Caco-2 (cell line): ENCODE data around the gene CHML. TPM values are rescaled to one million over a fixed set of nuclear protein-coding genes. Genes with fewer than 3 reads are reported as not detected.

Experiments
- BruUV-seq: library from RNA; stranded (reverse); fragments of 400-500 nt; replicated peaks from 2 replicates; lab custom pipeline; 2021; lab: Mats Ljungman, UMichigan
- CTCF ChIA-PET: fragments of 300-600 bp; sonication (Branson Sonifier 250); formaldehyde crosslinking; loops from one replicate; lab custom pipeline; 2022; ENCODE audit warnings: antibody characterized with exemption; lab: Charles Lee
- POLR2A ChIA-PET: fragments of 300-600 bp; sonication (Branson Sonifier 250); formaldehyde crosslinking; loops from one replicate; lab custom pipeline; 2022; ENCODE audit warnings: antibody characterized with exemption; lab: Charles Lee
- DNase-seq, 2 experiments: peaks; one replicate each; pipeline versions ENCODE4 v3.0.0 to v3.0.0-alpha.2; 2020 to 2022
- H3K27me3 ChIP-seq: replicated peaks from 2 replicates; pipeline ENCODE4 v1.6.0; 2011; ENCODE audit warnings: low read length; ENCODE audit not compliant: control insufficient read depth, insufficient read depth
- H3K36me3 ChIP-seq: 2 replicates; pipeline ENCODE4 v1.5.1; 2011; ENCODE audit warnings: low read length; ENCODE audit not compliant: control insufficient read depth, insufficient read depth
- H3K4me1 ChIP-seq: fragments of 250-450 bp; sonication (Bioruptor Pico); 2 replicates; pipeline ENCODE4 v1.5.1; 2020; ENCODE audit warnings: mild to moderate bottlenecking
- H3K4me3 ChIP-seq: 2 replicates; pipeline ENCODE4 v1.5.1; 2011; ENCODE audit warnings: low read depth, mild to moderate bottlenecking, control low read depth, low read length
- H3K9me3 ChIP-seq: fragments of 250-450 bp; sonication (Bioruptor Pico); 2 replicates; pipeline ENCODE4 v1.5.1; 2020; ENCODE audit warnings: mild to moderate bottlenecking, moderate library complexity
- H3K27ac Mint-ChIP-seq: one replicate; pipeline ENCODE4 v1.8.0; 2022; ENCODE audit warnings: mixed read lengths; ENCODE audit not compliant: unreplicated experiment
- H3K27me3 Mint-ChIP-seq: one replicate; pipeline ENCODE4 v1.8.0; 2022; ENCODE audit warnings: mixed read lengths; ENCODE audit not compliant: insufficient read depth, unreplicated experiment
- H3K36me3 Mint-ChIP-seq: one replicate; pipeline ENCODE4 v1.8.0; 2022; ENCODE audit warnings: mild to moderate bottlenecking, mixed read lengths; ENCODE audit not compliant: insufficient read depth, unreplicated experiment
- H3K4me1 Mint-ChIP-seq: one replicate; pipeline ENCODE4 v1.8.0; 2022; ENCODE audit warnings: low read depth, mixed read lengths; ENCODE audit not compliant: unreplicated experiment
- H3K4me3 Mint-ChIP-seq: one replicate; pipeline ENCODE4 v1.8.0; 2022; ENCODE audit warnings: mild to moderate bottlenecking, moderate library complexity, mixed read lengths; ENCODE audit not compliant: unreplicated experiment
- H3K9me3 Mint-ChIP-seq: one replicate; pipeline ENCODE4 v1.8.0; 2022; ENCODE audit warnings: mixed read lengths; ENCODE audit not compliant: unreplicated experiment
- intact Hi-C: fragments of 100-400 bp; cut with micrococcal nuclease; formaldehyde crosslinking; loops from one replicate; pipeline ENCODE4 v1.10.0; 2022; ENCODE audit not compliant: unreplicated experiment
- total RNA-seq: library from RNA; stranded (reverse); gene quantifications from 2 replicates; pipeline ENCODE4 v1.2.3, GENCODE V29; 2022
- TF ChIP-seq, protein P1 (sequence below), 2 experiments: fragments of 200-600 bp in 1 of 2; IDR thresholded peaks; 1 replicate in 1 of 2; 2 replicates in 1 of 2; pipeline versions ENCODE4 v1.5.1 to v1.8.0; 2011 to 2022; ENCODE audit warnings: antibody characterized with exemption in 1 of 2, control low read depth in 1 of 2, inconsistent platforms in 1 of 2, low read depth in 1 of 2, low read length in 1 of 2, mild to moderate bottlenecking in 1 of 2, moderate library complexity in 1 of 2; ENCODE audit not compliant: insufficient read depth in 1 of 2, severe bottlenecking in 1 of 2, unreplicated experiment in 1 of 2

Gene CHML
- total RNA-seq, 1 experiment from 2014 or later, result 29.2 TPM

DNA sequence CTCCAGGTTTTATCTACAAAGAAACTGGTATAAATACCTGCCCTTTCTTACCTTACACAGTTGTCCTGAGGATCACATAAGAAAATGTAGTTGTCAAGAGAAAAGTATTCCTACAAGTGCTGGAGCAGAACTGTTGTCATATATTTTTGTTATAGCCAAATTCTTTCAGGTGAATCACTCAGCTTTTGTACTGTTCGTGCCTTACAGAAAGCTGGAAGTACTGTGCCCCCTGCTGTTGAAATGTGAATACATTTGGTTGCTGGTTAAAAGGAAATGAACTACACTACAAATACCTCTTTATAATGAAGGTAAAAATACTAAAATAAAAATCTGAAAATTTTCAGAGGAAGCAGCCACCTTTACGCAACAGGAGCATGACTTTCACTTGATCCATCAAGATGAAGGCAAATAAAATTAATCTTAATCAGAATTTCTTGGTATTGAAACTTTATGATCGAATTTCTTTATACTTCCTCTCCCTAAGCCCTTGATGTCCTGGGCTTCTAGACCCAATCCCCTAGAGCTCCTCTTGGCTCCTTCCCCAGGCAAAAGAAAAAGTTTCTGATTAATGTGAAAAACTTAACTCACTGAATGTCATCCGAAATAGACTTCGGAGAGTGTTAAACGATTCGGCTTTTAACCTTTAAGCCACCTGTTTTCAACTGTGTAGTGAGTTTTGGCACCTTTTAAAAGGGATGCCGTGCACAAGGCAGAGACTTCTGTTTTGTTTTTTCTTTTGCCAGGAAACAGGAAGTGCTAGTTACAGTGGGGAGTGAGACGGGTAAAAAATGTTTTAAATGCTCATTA, 12.5 kb downstream of the CHML start:
- no peaks in the 10 kb centered on the region for H3K9me3 Mint-ChIP-seq
- TF ChIP-seq, protein P1, sequence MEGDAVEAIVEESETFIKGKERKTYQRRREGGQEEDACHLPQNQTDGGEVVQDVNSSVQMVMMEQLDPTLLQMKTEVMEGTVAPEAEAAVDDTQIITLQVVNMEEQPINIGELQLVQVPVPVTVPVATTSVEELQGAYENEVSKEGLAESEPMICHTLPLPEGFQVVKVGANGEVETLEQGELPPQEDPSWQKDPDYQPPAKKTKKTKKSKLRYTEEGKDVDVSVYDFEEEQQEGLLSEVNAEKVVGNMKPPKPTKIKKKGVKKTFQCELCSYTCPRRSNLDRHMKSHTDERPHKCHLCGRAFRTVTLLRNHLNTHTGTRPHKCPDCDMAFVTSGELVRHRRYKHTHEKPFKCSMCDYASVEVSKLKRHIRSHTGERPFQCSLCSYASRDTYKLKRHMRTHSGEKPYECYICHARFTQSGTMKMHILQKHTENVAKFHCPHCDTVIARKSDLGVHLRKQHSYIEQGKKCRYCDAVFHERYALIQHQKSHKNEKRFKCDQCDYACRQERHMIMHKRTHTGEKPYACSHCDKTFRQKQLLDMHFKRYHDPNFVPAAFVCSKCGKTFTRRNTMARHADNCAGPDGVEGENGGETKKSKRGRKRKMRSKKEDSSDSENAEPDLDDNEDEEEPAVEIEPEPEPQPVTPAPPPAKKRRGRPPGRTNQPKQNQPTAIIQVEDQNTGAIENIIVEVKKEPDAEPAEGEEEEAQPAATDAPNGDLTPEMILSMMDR (IDR thresholded peaks at IDR 0.05; ENCODE audit: insufficient read depth in 1 of 2, low read depth in 1 of 2, low read length in 1 of 2, severe bottlenecking in 1 of 2, unreplicated experiment in 1 of 2), result peak; percentile 51 to 52

DNA sequence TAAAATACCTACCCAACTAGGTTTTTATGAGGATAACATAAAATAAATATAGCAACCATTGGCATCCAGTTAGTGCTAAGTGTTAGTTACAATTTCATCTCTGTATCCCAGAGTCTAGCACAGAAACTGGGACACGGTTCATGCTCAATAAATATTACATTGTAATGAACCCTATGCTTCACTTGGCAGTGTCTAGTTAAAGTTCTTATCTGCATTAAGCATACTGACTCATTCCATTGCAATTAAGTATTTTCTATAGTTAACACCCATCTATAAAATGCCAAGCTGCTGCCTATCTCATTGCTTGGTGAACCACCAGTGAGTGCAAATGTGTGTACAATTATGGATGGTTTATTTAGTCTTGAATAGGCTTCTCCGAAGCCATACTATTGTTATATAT, 15.2 kb downstream of the CHML start:
- no peaks in the 10 kb centered on the region for H3K27me3 ChIP-seq
- Mint-ChIP-seq H3K9me3 (no peaks in the 10 kb centered on the region), H3K27ac (no peak overlapping the region), H3K4me1 (no peaks in the 10 kb centered on the region), H3K27me3 (no peaks in the 10 kb centered on the region), H3K36me3 (peaks cover 16% of the 10 kb centered on the region), H3K4me3 (no peak overlapping the region)
- no peaks in the 10 kb centered on the region for H3K9me3 ChIP-seq
- no peak for DNase-seq
- H3K4me3 ChIP-seq, result no peak overlapping the region
- TF ChIP-seq, protein P1 (IDR thresholded peaks at IDR 0.05; ENCODE audit: insufficient read depth in 1 of 2, low read depth in 1 of 2, low read length in 1 of 2, severe bottlenecking in 1 of 2, unreplicated experiment in 1 of 2), result no peak
- BruUV-seq, result no TSS peak
- ChIA-PET POLR2A (no interaction called here), CTCF (interaction anchor here (0.7 kb wide), 1 partner anchor 12 kb away, joined by 3 read pairs; no protein-coding TSS in a partner anchor)
- no peaks in the 10 kb centered on the region for H3K4me1 ChIP-seq
- no peaks in the 10 kb centered on the region for H3K36me3 ChIP-seq
- intact Hi-C loops, result no loop called here

More for the DNA sequence above, 12.5 kb downstream of the CHML start:
- Histone ChIP-seq H3K27me3 (no peaks in the 10 kb centered on the region), H3K36me3 (no peaks in the 10 kb centered on the region), H3K4me1 (peaks cover 5% of the 10 kb centered on the region; the same call in 1 of the 2 replicates), H3K9me3 (no peaks in the 10 kb centered on the region), H3K4me3 (no peak overlapping the region)
- no TSS peak for BruUV-seq
- peaks cover 9% of the 10 kb centered on the region for H3K4me1 Mint-ChIP-seq
- peaks cover 23% of the 10 kb centered on the region for H3K36me3 Mint-ChIP-seq
- no peak overlapping the region for H3K4me3 Mint-ChIP-seq
- H3K27ac Mint-ChIP-seq, result no peak overlapping the region
- DNase-seq, result peak in 1 of 2 experiments; percentile 45
- CTCF ChIA-PET, result interaction anchor here (1.2 kb wide), 1 partner anchor 17 kb away, joined by 9 read pairs; no protein-coding TSS in a partner anchor
- H3K27me3 Mint-ChIP-seq, result no peaks in the 10 kb centered on the region
- POLR2A ChIA-PET, result no interaction called here
- intact Hi-C loops, result loop anchor here (1.0 kb wide), 2 partner anchors 16 to 96 kb away; no protein-coding TSS in a partner anchor

DNA sequence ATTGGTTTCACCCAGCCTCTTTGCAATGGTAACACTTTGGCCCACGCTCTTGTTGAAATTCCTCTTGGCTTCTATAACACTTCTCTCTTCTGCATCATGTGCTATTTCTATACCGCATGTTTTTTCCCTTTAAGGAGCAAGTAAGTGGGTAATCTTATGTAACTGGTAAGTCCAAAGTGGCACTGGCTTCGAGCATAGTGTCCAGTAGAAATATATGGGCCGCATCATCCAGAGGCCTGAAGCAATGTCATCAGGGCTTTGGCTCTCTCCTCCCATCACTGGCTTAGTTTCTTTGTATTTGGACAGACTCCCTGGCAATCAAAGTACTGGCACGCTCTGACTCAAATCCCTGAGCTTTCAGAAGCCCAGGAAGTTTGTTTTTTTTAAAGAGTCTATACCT, 17.5 kb downstream of the CHML start:
- Mint-ChIP-seq H3K4me3 (no peak overlapping the region), H3K36me3 (peaks cover 16% of the 10 kb centered on the region), H3K27me3 (no peaks in the 10 kb centered on the region), H3K4me1 (no peaks in the 10 kb centered on the region), H3K27ac (no peak overlapping the region), H3K9me3 (no peaks in the 10 kb centered on the region)
- ChIA-PET POLR2A (no interaction called here), CTCF (no interaction called here)
- Histone ChIP-seq H3K4me1 (no peaks in the 10 kb centered on the region), H3K4me3 (no peak overlapping the region), H3K27me3 (no peaks in the 10 kb centered on the region), H3K36me3 (no peaks in the 10 kb centered on the region), H3K9me3 (no peaks in the 10 kb centered on the region)
- TF ChIP-seq, protein P1 (IDR thresholded peaks at IDR 0.05; ENCODE audit: insufficient read depth in 1 of 2, low read depth in 1 of 2, low read length in 1 of 2, severe bottlenecking in 1 of 2, unreplicated experiment in 1 of 2), result no peak
- no peak for DNase-seq
- intact Hi-C loops, result no loop called here
- BruUV-seq, result no TSS peak
